Smooth muscle cell (in vitro differentiated cells): ENCODE data around the gene PADI4. TPM values are rescaled to one million over a fixed set of nuclear protein-coding genes. Genes with fewer than 3 reads are reported as not detected.

ENCODE experiments used
- DNase-seq: peaks from one replicate; lab custom pipeline; 2025; ENCODE audit not compliant: unreplicated experiment; lab: John Stamatoyannopoulos, UW
- H2AFZ ChIP-seq: fragments of 200-600 bp; sonication (generic); 2 replicates; pipeline ENCODE4 v1.6.0; 2016; ENCODE audit warnings: antibody characterized with exemption, low read depth, mild to moderate bottlenecking
- H3F3A ChIP-seq: fragments of 200-600 bp; sonication (generic); 2 replicates; pipeline ENCODE4 v1.6.0; 2017; ENCODE audit warnings: antibody characterized with exemption, low read depth
- H3K27ac ChIP-seq: fragments of 200-600 bp; sonication (generic); 2 replicates; pipeline ENCODE4 v1.5.1; 2016; ENCODE audit warnings: low read depth, mild to moderate bottlenecking
- H3K27me3 ChIP-seq: fragments of 200-600 bp; sonication (generic); 2 replicates; pipeline ENCODE4 v1.6.1; 2016; ENCODE audit warnings: low read depth, mild to moderate bottlenecking
- H3K36me3 ChIP-seq: fragments of 200-600 bp; sonication (generic); 2 replicates; pipeline ENCODE4 v1.5.1; 2016; ENCODE audit warnings: low read depth
- H3K4me1 ChIP-seq: fragments of 200-600 bp; sonication (generic); 2 replicates; pipeline ENCODE4 v1.5.1; 2016; ENCODE audit warnings: low read depth
- H3K4me2 ChIP-seq: fragments of 200-600 bp; sonication (generic); 2 replicates; pipeline ENCODE4 v1.6.0; 2016; ENCODE audit warnings: mild to moderate bottlenecking
- H3K4me3 ChIP-seq: fragments of 200-600 bp; sonication (generic); 2 replicates; pipeline ENCODE4 v1.5.1; 2016; ENCODE audit warnings: mild to moderate bottlenecking
- H3K79me2 ChIP-seq: fragments of 200-600 bp; sonication (generic); 2 replicates; pipeline ENCODE4 v1.6.0; 2016; ENCODE audit warnings: low read depth, mild to moderate bottlenecking
- H3K9ac ChIP-seq: fragments of 200-600 bp; sonication (generic); 2 replicates; pipeline ENCODE4 v1.6.0; 2016; ENCODE audit warnings: low read depth
- H3K9me3 ChIP-seq: fragments of 200-600 bp; sonication (generic); replicated peaks from 2 replicates; pipeline ENCODE4 v1.5.1; 2016; ENCODE audit warnings: low read depth
- H4K20me1 ChIP-seq: fragments of 200-600 bp; sonication (generic); 2 replicates; pipeline ENCODE4 v1.6.0; 2016; ENCODE audit warnings: low read depth
- WGBS: methylation state at CpG from one replicate; pipeline ENCODE4 v1.1.7; 2016; ENCODE audit warnings: low lambda C conversion rate; 5-methylcytosine and 5-hydroxymethylcytosine counted together
- polyA plus RNA-seq: library from polyadenylated mRNA; unstranded; fragments of >200 nt; fragmentation: Nextera tagmentation; extraction: Ambion mirVana; gene quantifications from 2 replicates; pipeline ENCODE4 v1.2.1, GENCODE V29; 2016
- total RNA-seq: library from RNA; depleted of rRNA; stranded (reverse); fragments of >200 nt; gene quantifications from 2 replicates; pipeline ENCODE4 v1.2.3, GENCODE V29; 2014
- TF ChIP-seq, protein P1 (sequence below): fragments of 200-600 bp; sonication (generic); IDR thresholded peaks from 2 replicates; pipeline ENCODE4 v1.5.1; 2017; ENCODE audit warnings: borderline replicate concordance, mild to moderate bottlenecking, antibody characterized with exemption; ENCODE audit not compliant: insufficient read depth, poor library complexity, severe bottlenecking

Gene PADI4
- total and polyA plus RNA-seq, 2 experiments from 2014 or later: not detected

DNA sequence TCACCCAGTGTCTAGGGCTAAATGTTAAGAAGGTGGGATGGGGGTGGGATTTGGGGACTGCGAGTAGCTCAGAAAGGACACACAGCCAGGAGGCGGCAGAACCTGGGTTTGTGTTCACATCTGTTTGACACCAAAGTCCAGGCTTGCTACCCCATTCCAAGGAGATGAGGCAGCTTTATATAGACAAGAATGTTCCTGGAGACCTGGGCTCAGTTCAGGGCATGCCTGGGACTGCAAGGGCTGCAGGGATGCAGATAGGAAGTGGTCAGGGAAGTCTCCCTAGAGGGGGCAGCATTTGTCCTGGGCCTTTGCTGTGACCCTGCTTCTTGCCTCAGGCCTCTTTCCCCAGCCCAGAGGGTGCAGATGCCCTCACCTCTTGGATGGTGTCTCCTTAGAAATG, 42.8 kb upstream of the PADI4 start:
- no peak overlapping the region for H2AFZ ChIP-seq
- no peaks in the 10 kb centered on the region for H3K4me1 ChIP-seq
- no peak overlapping the region for H3K4me2 ChIP-seq
- no peaks in the 10 kb centered on the region for H4K20me1 ChIP-seq
- 74% methylated on average over 2 of the region's 2 CpGs for WGBS
- TF ChIP-seq, protein P1, sequence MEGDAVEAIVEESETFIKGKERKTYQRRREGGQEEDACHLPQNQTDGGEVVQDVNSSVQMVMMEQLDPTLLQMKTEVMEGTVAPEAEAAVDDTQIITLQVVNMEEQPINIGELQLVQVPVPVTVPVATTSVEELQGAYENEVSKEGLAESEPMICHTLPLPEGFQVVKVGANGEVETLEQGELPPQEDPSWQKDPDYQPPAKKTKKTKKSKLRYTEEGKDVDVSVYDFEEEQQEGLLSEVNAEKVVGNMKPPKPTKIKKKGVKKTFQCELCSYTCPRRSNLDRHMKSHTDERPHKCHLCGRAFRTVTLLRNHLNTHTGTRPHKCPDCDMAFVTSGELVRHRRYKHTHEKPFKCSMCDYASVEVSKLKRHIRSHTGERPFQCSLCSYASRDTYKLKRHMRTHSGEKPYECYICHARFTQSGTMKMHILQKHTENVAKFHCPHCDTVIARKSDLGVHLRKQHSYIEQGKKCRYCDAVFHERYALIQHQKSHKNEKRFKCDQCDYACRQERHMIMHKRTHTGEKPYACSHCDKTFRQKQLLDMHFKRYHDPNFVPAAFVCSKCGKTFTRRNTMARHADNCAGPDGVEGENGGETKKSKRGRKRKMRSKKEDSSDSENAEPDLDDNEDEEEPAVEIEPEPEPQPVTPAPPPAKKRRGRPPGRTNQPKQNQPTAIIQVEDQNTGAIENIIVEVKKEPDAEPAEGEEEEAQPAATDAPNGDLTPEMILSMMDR: no peak
- H3K79me2 ChIP-seq: no peaks in the 10 kb centered on the region
- no peak overlapping the region for H3K4me3 ChIP-seq
- no peaks in the 10 kb centered on the region for H3K9me3 ChIP-seq
- H3K27me3 ChIP-seq: no peaks in the 10 kb centered on the region
- no peaks in the 10 kb centered on the region for H3K36me3 ChIP-seq
- H3K9ac ChIP-seq: no peak overlapping the region
- H3K27ac ChIP-seq: no peak overlapping the region
- no peaks in the 10 kb centered on the region for H3F3A ChIP-seq
- DNase-seq: no peak

DNA sequence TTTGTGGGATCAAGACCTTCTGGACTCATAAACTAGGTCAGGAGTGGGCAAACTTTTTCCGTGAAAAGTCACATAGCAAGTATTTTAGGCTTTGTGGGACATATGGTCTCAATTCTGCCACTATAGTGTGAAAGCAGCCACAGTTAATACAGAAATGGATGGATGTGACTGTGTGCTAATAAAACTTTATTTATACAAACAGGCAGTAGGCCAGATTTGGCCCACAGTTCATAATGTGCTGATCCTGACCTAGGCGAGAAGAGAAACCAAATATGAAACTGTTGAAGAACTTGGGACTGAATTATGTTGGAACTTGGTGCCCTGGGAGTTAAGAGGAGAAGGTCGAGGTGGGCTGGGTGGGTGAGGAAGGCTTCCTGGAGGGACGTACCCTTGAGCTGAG, 42.0 kb upstream of the PADI4 start:
- Histone ChIP-seq H3K4me2 (no peak overlapping the region), H3K27me3 (no peaks in the 10 kb centered on the region), H3K79me2 (no peaks in the 10 kb centered on the region), H4K20me1 (no peaks in the 10 kb centered on the region), H3K9ac (no peak overlapping the region), H3K4me1 (no peaks in the 10 kb centered on the region), H3K36me3 (no peaks in the 10 kb centered on the region), H3K9me3 (no peaks in the 10 kb centered on the region), H3K27ac (no peak overlapping the region), H2AFZ (no peak overlapping the region), H3F3A (no peaks in the 10 kb centered on the region), H3K4me3 (no peak overlapping the region)
- no peak for DNase-seq
- TF ChIP-seq, protein P1: no peak
- 97% methylated on average over 4 of the region's 4 CpGs for WGBS

DNA sequence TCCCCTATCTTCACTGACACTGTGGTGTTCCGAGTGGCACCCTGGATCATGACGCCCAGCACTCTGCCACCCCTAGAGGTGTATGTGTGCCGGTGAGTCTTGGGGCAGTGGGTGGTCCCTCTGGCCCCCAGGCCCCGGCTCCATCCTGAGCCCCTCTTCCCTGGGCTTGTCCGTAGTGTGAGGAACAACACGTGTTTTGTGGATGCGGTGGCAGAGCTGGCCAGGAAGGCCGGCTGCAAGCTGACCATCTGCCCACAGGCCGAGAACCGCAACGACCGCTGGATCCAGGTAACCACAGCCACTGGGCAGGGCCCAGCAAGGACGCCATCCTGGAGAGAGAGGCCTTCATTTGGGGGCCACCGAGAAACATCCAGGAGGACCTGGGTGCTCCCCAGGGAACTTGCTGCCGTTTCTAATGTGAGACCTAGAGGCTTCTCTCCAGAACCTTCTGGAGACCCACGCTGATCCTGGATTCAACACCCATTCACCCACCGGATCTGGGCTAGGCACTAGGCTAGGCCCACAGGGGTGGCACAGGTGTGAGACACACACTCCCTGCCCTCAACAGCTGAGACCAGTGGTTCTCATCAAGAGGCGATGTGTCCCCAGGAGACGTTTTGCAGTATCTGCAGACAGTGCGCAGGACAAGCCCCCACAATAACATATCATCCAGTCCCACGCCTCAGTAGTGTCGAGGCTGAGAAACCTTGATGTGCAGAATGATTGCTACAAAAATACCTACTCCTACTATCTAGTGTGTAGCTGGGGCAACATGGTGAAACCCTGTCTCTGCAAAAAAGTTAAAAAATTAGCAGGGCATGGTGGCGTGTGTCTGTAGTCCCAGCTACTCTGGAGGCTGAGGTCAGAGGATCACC, 36.9 kb upstream of the PADI4 start:
- H2AFZ ChIP-seq: no peak overlapping the region
- WGBS: 92% methylated on average over 23 of the region's 23 CpGs
- H3K9ac ChIP-seq: no peak overlapping the region
- H3K27me3 ChIP-seq: no peaks in the 10 kb centered on the region
- TF ChIP-seq, protein P1: no peak
- H3K4me3 ChIP-seq: no peak overlapping the region
- no peaks in the 10 kb centered on the region for H3K79me2 ChIP-seq
- H3K9me3 ChIP-seq: no peaks in the 10 kb centered on the region
- H3K27ac ChIP-seq: no peak overlapping the region
- no peaks in the 10 kb centered on the region for H3K36me3 ChIP-seq
- H3K4me2 ChIP-seq: no peak overlapping the region
- no peak for DNase-seq
- no peaks in the 10 kb centered on the region for H3F3A ChIP-seq
- no peaks in the 10 kb centered on the region for H3K4me1 ChIP-seq
- H4K20me1 ChIP-seq: no peaks in the 10 kb centered on the region

DNA sequence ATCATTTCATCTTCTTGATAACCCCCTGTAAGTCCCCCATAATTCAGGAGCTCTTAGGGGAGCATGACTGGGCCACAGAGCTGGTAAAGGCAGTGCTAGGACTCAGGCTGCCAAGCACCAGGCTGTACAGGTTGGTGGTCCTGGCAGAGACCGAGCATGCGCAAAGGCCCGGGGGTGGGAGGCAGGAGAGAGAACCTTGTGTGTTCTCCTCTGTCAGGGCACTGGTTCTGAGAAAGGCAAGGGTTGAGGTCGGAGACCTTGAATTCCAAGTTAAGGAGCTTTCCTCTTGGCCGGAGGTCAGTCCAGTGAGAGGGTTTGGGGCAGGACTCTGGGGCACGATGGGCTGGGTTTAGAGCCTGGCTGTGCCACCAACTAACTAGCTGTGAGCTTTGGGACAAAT, 35.9 kb upstream of the PADI4 start:
- no peak overlapping the region for H3K9ac ChIP-seq
- H3K36me3 ChIP-seq: no peaks in the 10 kb centered on the region
- H4K20me1 ChIP-seq: no peaks in the 10 kb centered on the region
- H2AFZ ChIP-seq: no peak overlapping the region
- H3K9me3 ChIP-seq: no peaks in the 10 kb centered on the region
- WGBS: 91% methylated on average over 6 of the region's 6 CpGs
- H3K27me3 ChIP-seq: no peaks in the 10 kb centered on the region
- DNase-seq: no peak
- no peak overlapping the region for H3K4me2 ChIP-seq
- no peaks in the 10 kb centered on the region for H3F3A ChIP-seq
- H3K27ac ChIP-seq: no peak overlapping the region
- no peaks in the 10 kb centered on the region for H3K4me1 ChIP-seq
- TF ChIP-seq, protein P1: no peak
- H3K79me2 ChIP-seq: no peaks in the 10 kb centered on the region
- no peak overlapping the region for H3K4me3 ChIP-seq
